Panc1 (cell line): ENCODE data around the gene MRPL20. TPM values are rescaled to one million over a fixed set of nuclear protein-coding genes. Genes with fewer than 3 reads are reported as not detected.
A peak's percentile ranks its signal among the peaks of the same experiment; 100 is the strongest.

ENCODE experiments used
- ATAC-seq: fragments of 200-7000 bp; cut with Tn5 transposase; 2 replicates; pipeline ENCODE4 v1.9.1; 2020; ENCODE audit warnings: mild to moderate bottlenecking, moderate library complexity
- BruUV-seq: library from RNA; stranded (reverse); fragments of 400-500 nt; replicated peaks from 2 replicates; lab custom pipeline; 2021; lab: Mats Ljungman, UMichigan
- CTCF ChIA-PET: fragments of 300-600 bp; sonication (Branson Sonifier 250); formaldehyde crosslinking; loops from one replicate; lab custom pipeline; 2022; ENCODE audit warnings: antibody characterized with exemption; lab: Charles Lee
- POLR2A ChIA-PET: fragments of 300-600 bp; sonication (Branson Sonifier 250); formaldehyde crosslinking; loops from one replicate; lab custom pipeline; 2022; ENCODE audit warnings: antibody characterized with exemption; lab: Charles Lee
- DNase-seq: peaks from one replicate; pipeline ENCODE4 v3.0.0-alpha.2; 2010; ENCODE audit warnings: low read depth, low spot score
- H3K27ac ChIP-seq: 2 replicates; pipeline ENCODE4 v1.5.1; 2011; ENCODE audit warnings: mild to moderate bottlenecking, low read length, inconsistent platforms
- H3K27me3 ChIP-seq: fragments of 200-500 bp; sonication (Bioruptor generic); 2 replicates; pipeline ENCODE4 v1.6.0; 2014; ENCODE audit warnings: low read length, inconsistent platforms; ENCODE audit not compliant: control insufficient read depth, insufficient read depth
- H3K36me3 ChIP-seq: fragments of 200-500 bp; sonication (Bioruptor generic); 2 replicates; pipeline ENCODE4 v1.5.1; 2014; ENCODE audit warnings: inconsistent platforms, mild to moderate bottlenecking, low read length, moderate library complexity; ENCODE audit not compliant: control insufficient read depth, insufficient read depth
- H3K4me1 ChIP-seq: 2 replicates; pipeline ENCODE4 v1.5.1; 2011; ENCODE audit warnings: inconsistent platforms, mild to moderate bottlenecking, low read length, moderate library complexity; ENCODE audit not compliant: control insufficient read depth, insufficient read depth
- H3K4me3 ChIP-seq, 2 experiments: 2 replicates each; pipeline ENCODE4 v1.5.1; 2011 to 2012; ENCODE audit warnings: low read depth in 2 of 2, low read length in 2 of 2, mild to moderate bottlenecking in 2 of 2, inconsistent platforms in 1 of 2, moderate library complexity in 1 of 2
- H3K9me3 ChIP-seq: fragments of 200-500 bp; sonication (Bioruptor generic); 2 replicates; pipeline ENCODE4 v1.5.1; 2014; ENCODE audit warnings: low read depth, mild to moderate bottlenecking, inconsistent platforms, low read length, moderate library complexity; ENCODE audit not compliant: control insufficient read depth, insufficient read depth
- POLR2AphosphoS5 ChIP-seq: IDR thresholded peaks from 2 replicates; pipeline ENCODE4 v1.6.1; 2012; ENCODE audit warnings: mild to moderate bottlenecking, low read depth, low read length, moderate library complexity
- SIN3A ChIP-seq: IDR thresholded peaks from 2 replicates; pipeline ENCODE4 v1.6.1; 2012; ENCODE audit warnings: low read depth, mild to moderate bottlenecking, low read length, moderate library complexity, borderline replicate concordance; ENCODE audit not compliant: insufficient read depth
- TCF7L2 ChIP-seq: IDR thresholded peaks from 2 replicates; pipeline ENCODE4 v1.6.1; 2011; ENCODE audit warnings: mild to moderate bottlenecking, low read depth, low read length, inconsistent platforms
- in situ Hi-C: cut with HindIII; loops from 2 replicates; pipeline ENCODE4 v1.10.0; 2016; ENCODE audit warnings: low sequenced_read_pairs, low pct_unique_long_range_greater_than_20kb
- intact Hi-C: fragments of 100-400 bp; cut with micrococcal nuclease; formaldehyde crosslinking; loops from one replicate; pipeline ENCODE4 v1.10.0; 2022; ENCODE audit not compliant: unreplicated experiment
- total RNA-seq: library from RNA; stranded (reverse); gene quantifications from one replicate; pipeline ENCODE4 v1.2.1, GENCODE V29; 2021; ENCODE audit not compliant: unreplicated experiment
- TF ChIP-seq, protein P1 (sequence below): fragments of 450-650 bp; IDR thresholded peaks from 2 replicates; pipeline ENCODE4 v1.5.1; 2017; ENCODE audit warnings: mild to moderate bottlenecking
- TF ChIP-seq, protein P2 (sequence below), 2 experiments: IDR thresholded peaks; 2 replicates each; pipeline ENCODE4 v1.6.1; 2011 to 2012; ENCODE audit warnings: low read depth in 2 of 2, control low read depth in 1 of 2, low read length in 1 of 2, mild to moderate bottlenecking in 1 of 2, moderate library complexity in 1 of 2; ENCODE audit not compliant: insufficient read depth in 1 of 2

The MRPL20 gene
- total RNA-seq, 1 experiment from 2014 or later: 196 TPM

- ATAC-seq: peak; percentile 1; the same call in 1 of the 2 replicates
- H3K9me3 ChIP-seq: no peaks in the 10 kb centered on the region
These were observed 26.7 kb upstream of the MRPL20 start for GRCh38 chr1:1433804-1434130.

DNA sequence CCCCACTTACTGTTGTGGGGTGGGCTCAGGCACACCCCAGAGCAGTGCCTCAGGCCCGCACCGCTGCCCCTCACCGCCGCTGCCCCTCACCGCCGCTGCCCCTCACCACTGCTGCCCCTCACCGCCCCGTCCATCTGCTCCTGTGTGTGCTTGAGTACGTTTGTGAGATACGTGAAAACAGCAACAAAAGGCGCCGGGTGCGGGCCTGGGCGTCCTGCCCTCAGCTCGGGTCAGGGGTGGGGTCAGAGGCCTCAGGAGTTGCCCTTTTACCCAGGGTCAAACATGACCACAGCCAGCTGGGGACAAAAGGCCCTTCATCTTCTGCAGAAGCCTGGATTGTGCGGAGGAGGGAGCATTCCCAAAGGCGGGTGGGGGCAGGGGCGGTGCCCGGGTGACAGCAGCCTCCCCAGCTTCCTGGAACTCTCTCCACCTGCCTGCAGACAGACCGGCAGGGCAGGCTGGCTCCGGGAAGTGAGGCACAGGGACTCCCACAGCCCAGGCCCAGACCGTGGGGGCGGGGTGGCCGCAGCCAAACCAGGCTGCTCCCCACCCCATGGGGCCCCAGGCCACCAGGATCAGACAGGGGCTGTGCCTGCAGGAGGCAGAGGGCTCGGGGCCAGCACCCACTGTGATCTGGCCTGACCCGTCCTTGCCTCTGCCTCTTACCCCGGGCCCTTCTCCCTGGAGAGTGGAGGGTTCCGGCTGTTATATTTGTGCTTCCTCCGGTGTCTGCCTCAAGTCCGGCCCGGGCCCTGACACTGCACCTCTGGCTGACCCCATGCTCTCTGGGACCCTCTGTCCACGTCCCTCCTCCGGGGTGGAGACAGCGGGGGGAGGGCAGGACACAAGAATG lies 26.1 kb upstream of the MRPL20 start:
- no peaks in the 10 kb centered on the region for H3K9me3 ChIP-seq
- DNase-seq (no peak), ATAC-seq (peak; percentile 46)
- POLR2A ChIA-PET: interaction anchor here (0.5 to 0.6 kb wide), 2 partner anchors 125 to 476 kb away, joined by 4 to 11 read pairs; no protein-coding TSS in a partner anchor
- in situ Hi-C loops: no loop called here
- intact Hi-C loops: no loop called here
- CTCF ChIA-PET: interaction anchor here (0.8 kb wide), 1 partner anchor 8 kb away, joined by 3 read pairs; no protein-coding TSS in a partner anchor
- no TSS peak for BruUV-seq
- TF ChIP-seq TCF7L2 (peak; percentile 79), SIN3A (peak; percentile 90; the same call in 1 of the 2 replicates), POLR2AphosphoS5 (peak; percentile 88)
- TF ChIP-seq, protein P1, sequence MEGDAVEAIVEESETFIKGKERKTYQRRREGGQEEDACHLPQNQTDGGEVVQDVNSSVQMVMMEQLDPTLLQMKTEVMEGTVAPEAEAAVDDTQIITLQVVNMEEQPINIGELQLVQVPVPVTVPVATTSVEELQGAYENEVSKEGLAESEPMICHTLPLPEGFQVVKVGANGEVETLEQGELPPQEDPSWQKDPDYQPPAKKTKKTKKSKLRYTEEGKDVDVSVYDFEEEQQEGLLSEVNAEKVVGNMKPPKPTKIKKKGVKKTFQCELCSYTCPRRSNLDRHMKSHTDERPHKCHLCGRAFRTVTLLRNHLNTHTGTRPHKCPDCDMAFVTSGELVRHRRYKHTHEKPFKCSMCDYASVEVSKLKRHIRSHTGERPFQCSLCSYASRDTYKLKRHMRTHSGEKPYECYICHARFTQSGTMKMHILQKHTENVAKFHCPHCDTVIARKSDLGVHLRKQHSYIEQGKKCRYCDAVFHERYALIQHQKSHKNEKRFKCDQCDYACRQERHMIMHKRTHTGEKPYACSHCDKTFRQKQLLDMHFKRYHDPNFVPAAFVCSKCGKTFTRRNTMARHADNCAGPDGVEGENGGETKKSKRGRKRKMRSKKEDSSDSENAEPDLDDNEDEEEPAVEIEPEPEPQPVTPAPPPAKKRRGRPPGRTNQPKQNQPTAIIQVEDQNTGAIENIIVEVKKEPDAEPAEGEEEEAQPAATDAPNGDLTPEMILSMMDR: no peak
- TF ChIP-seq, protein P2, sequence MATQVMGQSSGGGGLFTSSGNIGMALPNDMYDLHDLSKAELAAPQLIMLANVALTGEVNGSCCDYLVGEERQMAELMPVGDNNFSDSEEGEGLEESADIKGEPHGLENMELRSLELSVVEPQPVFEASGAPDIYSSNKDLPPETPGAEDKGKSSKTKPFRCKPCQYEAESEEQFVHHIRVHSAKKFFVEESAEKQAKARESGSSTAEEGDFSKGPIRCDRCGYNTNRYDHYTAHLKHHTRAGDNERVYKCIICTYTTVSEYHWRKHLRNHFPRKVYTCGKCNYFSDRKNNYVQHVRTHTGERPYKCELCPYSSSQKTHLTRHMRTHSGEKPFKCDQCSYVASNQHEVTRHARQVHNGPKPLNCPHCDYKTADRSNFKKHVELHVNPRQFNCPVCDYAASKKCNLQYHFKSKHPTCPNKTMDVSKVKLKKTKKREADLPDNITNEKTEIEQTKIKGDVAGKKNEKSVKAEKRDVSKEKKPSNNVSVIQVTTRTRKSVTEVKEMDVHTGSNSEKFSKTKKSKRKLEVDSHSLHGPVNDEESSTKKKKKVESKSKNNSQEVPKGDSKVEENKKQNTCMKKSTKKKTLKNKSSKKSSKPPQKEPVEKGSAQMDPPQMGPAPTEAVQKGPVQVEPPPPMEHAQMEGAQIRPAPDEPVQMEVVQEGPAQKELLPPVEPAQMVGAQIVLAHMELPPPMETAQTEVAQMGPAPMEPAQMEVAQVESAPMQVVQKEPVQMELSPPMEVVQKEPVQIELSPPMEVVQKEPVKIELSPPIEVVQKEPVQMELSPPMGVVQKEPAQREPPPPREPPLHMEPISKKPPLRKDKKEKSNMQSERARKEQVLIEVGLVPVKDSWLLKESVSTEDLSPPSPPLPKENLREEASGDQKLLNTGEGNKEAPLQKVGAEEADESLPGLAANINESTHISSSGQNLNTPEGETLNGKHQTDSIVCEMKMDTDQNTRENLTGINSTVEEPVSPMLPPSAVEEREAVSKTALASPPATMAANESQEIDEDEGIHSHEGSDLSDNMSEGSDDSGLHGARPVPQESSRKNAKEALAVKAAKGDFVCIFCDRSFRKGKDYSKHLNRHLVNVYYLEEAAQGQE (IDR thresholded peaks at IDR 0.05; ENCODE audit: insufficient read depth in 1 of 2, low read depth in 2 of 2, low read length in 1 of 2): peak in 1 of 2 experiments; percentile 69; a peak in 1 of 4 replicates
- peak overlapping the region; percentile 45 to 76 for H3K4me3 ChIP-seq
- no peaks in the 10 kb centered on the region for H3K36me3 ChIP-seq
- no peaks in the 10 kb centered on the region for H3K27me3 ChIP-seq
- H3K4me1 ChIP-seq: peaks cover 71% of the 10 kb centered on the region
- peak overlapping the region; percentile 99 for H3K27ac ChIP-seq

More at GRCh38 chr1:1433804-1434130, 26.7 kb upstream of the MRPL20 start:
- H3K27me3 ChIP-seq: no peaks in the 10 kb centered on the region
- BruUV-seq: no TSS peak
- DNase-seq: no peak
- H3K4me3 ChIP-seq: peak overlapping the region; percentile 45 to 76
- POLR2A ChIA-PET: interaction anchor here (0.5 to 0.6 kb wide), 2 partner anchors 124 to 475 kb away, joined by 4 to 11 read pairs; no protein-coding TSS in a partner anchor
- no peak for TF ChIP-seq POLR2AphosphoS5
- TF ChIP-seq, protein P1: no peak
- no peak for TF ChIP-seq TCF7L2
- TF ChIP-seq, protein P2 (IDR thresholded peaks at IDR 0.05; ENCODE audit: insufficient read depth in 1 of 2, low read depth in 2 of 2, low read length in 1 of 2): no peak
- TF ChIP-seq SIN3A: no peak
- H3K27ac ChIP-seq: peak overlapping the region; percentile 99
- CTCF ChIA-PET: interaction anchor here (0.6 kb wide), 1 partner anchor 72 kb away, joined by 4 read pairs; no protein-coding TSS in a partner anchor
- intact Hi-C loops (no loop called here), in situ Hi-C loops (no loop called here)
- H3K4me1 ChIP-seq: peaks cover 69% of the 10 kb centered on the region
- H3K36me3 ChIP-seq: no peaks in the 10 kb centered on the region
